Endothelial cell of umbilical vein (primary cell): ENCODE data around the gene NTNG1. TPM values are rescaled to one million over a fixed set of nuclear protein-coding genes. Genes with fewer than 3 reads are reported as not detected.

ENCODE experiments used
- BruUV-seq: library from RNA; stranded (reverse); fragments of 400-500 nt; replicated peaks from 2 replicates; lab custom pipeline; 2021; lab: Mats Ljungman, UMichigan
- CTCF ChIA-PET: fragments of 300-600, 350-600 bp; sonication (Branson Sonifier 250); formaldehyde crosslinking; loops from one replicate; lab custom pipeline; 2021; ENCODE audit warnings: antibody characterized with exemption, inconsistent platforms; lab: Charles Lee
- POLR2A ChIA-PET: fragments of 300-600, 350-600 bp; sonication (Branson Sonifier 250); formaldehyde crosslinking; loops from one replicate; lab custom pipeline; 2021; ENCODE audit warnings: antibody characterized with exemption, inconsistent platforms; lab: Charles Lee
- DNase-seq: peaks from one replicate; pipeline ENCODE4 v3.0.0-alpha.2; 2011; ENCODE audit warnings: low read depth, low spot score
- FAIRE-seq: peaks from 2 replicates; lab custom pipeline; 2011; peaks lifted over from hg19 to GRCh38; lab: Jason Lieb, UNC
- H2AFZ ChIP-seq: 2 replicates; pipeline ENCODE4 v1.6.0; 2012; ENCODE audit warnings: low read depth, low read length, control low read depth, inconsistent platforms
- H3K27ac ChIP-seq: 2 replicates; pipeline ENCODE4 v1.5.1; 2011; ENCODE audit warnings: low read depth, mild to moderate bottlenecking, control low read depth, low read length, moderate library complexity; ENCODE audit not compliant: insufficient read depth
- H3K27me3 ChIP-seq, 2 experiments: 2 replicates each; pipeline versions ENCODE4 v1.6.0 to v1.6.1; 2011; ENCODE audit warnings: low read length in 2 of 2, mixed read lengths in 1 of 2; ENCODE audit not compliant: control insufficient read depth in 2 of 2, insufficient read depth in 2 of 2
- H3K36me3 ChIP-seq, 2 experiments: 2 replicates in 1 of 2; 3 replicates in 1 of 2; pipeline ENCODE4 v1.5.1; 2011; ENCODE audit warnings: low read length in 2 of 2, mild to moderate bottlenecking in 1 of 2, moderate library complexity in 1 of 2; ENCODE audit not compliant: control insufficient read depth in 2 of 2, insufficient read depth in 2 of 2; ENCODE audit errors: extremely low read depth in 1 of 2
- H3K4me1 ChIP-seq: 3 replicates; pipeline ENCODE4 v1.5.1; 2011; ENCODE audit warnings: mild to moderate bottlenecking, low read length; ENCODE audit not compliant: control insufficient read depth, insufficient read depth; ENCODE audit errors: extremely low read depth
- H3K4me2 ChIP-seq: 2 replicates; pipeline ENCODE4 v1.6.1; 2011; ENCODE audit warnings: low read length, control low read depth, mixed read lengths; ENCODE audit not compliant: insufficient read depth
- H3K4me3 ChIP-seq, 3 experiments: fragments of 200-600 bp in 1 of 3; sonication (generic), shearing (Covaris generic) in 1 of 3; replicated peaks in 1 of 3; 2 replicates each; pipeline ENCODE4 v1.5.1; 2011 to 2016; ENCODE audit warnings: control low read depth in 3 of 3, low read length in 3 of 3, mild to moderate bottlenecking in 2 of 3, inconsistent platforms in 1 of 3, low read depth in 1 of 3, moderate library complexity in 1 of 3; ENCODE audit not compliant: insufficient read depth in 1 of 3
- H3K79me2 ChIP-seq: 2 replicates; pipeline ENCODE4 v1.6.0; 2012; ENCODE audit warnings: low read length, inconsistent platforms; ENCODE audit not compliant: control insufficient read depth, insufficient read depth
- H3K9ac ChIP-seq: replicated peaks from 2 replicates; pipeline ENCODE3; 2011; ENCODE audit warnings: low read length, control low read depth; ENCODE audit not compliant: insufficient read depth; ENCODE audit errors: extremely low read depth
- H3K9me1 ChIP-seq: replicated peaks from 3 replicates; pipeline ENCODE4 v1.6.0; 2011; ENCODE audit warnings: mild to moderate bottlenecking, low read length; ENCODE audit not compliant: control insufficient read depth, insufficient read depth; ENCODE audit errors: extremely low read depth
- H3K9me3 ChIP-seq: replicated peaks from 2 replicates; pipeline ENCODE4 v1.5.1; 2012; ENCODE audit warnings: low read length, inconsistent platforms; ENCODE audit not compliant: control insufficient read depth, insufficient read depth
- H4K20me1 ChIP-seq: replicated peaks from 2 replicates; pipeline ENCODE3; 2011; ENCODE audit warnings: mild to moderate bottlenecking, low read length; ENCODE audit not compliant: control insufficient read depth, insufficient read depth; ENCODE audit errors: extremely low read depth
- EZH2 ChIP-seq: IDR thresholded peaks from 2 replicates; pipeline ENCODE4 v1.6.1; 2012; ENCODE audit warnings: borderline replicate concordance, low read depth, mild to moderate bottlenecking, moderate library complexity, low read length, inconsistent platforms; ENCODE audit not compliant: severe bottlenecking
- FOS ChIP-seq: IDR thresholded peaks from 2 replicates; pipeline ENCODE4 v1.6.1; 2011; ENCODE audit warnings: mild to moderate bottlenecking, low read length, moderate library complexity, borderline replicate concordance; ENCODE audit not compliant: insufficient read depth
- GATA2 ChIP-seq: IDR thresholded peaks from 2 replicates; pipeline ENCODE4 v1.7.0; 2011; ENCODE audit warnings: low read depth, mild to moderate bottlenecking, moderate library complexity, mixed read lengths, low read length; ENCODE audit not compliant: insufficient read length, insufficient read depth
- JUN ChIP-seq: IDR thresholded peaks from 2 replicates; pipeline ENCODE4 v1.6.1; 2011; ENCODE audit warnings: borderline replicate concordance, low read depth; ENCODE audit not compliant: insufficient read length, insufficient read depth
- MAX ChIP-seq: IDR thresholded peaks from 2 replicates; pipeline ENCODE4 v1.6.1; 2011; ENCODE audit not compliant: insufficient read depth, insufficient read length
- MYC ChIP-seq: IDR thresholded peaks from one replicate; pipeline ENCODE4 v1.6.1; 2011; ENCODE audit warnings: mild to moderate bottlenecking, low read depth, low read length
- POLR2A ChIP-seq: IDR thresholded peaks from 2 replicates; pipeline ENCODE4 v1.6.1; 2012; ENCODE audit warnings: low read depth, mild to moderate bottlenecking, control low read depth, low read length
- POLR2AphosphoS5 ChIP-seq: IDR thresholded peaks from 2 replicates; pipeline ENCODE4 v1.6.1; 2012; ENCODE audit warnings: low read depth, mild to moderate bottlenecking, control low read depth, low read length, moderate library complexity; ENCODE audit not compliant: insufficient read depth
- dilution Hi-C: fragments of 300-500 bp; cut with MboI; formaldehyde crosslinking; loops from one replicate; pipeline ENCODE4 v1.15.0; 2019; ENCODE audit warnings: low sequenced_read_pairs; ENCODE audit not compliant: extremely low pct_ligation_motif_present
- intact Hi-C: fragments of 100-400 bp; cut with micrococcal nuclease; formaldehyde crosslinking; loops from one replicate; pipeline ENCODE4 v1.10.0; 2022
- polyA plus RNA-seq, 4 experiments: library from polyadenylated mRNA; depleted of rRNA in 3 of 4; stranded (reverse) in 3 of 4; unstranded in 1 of 4; fragments of >200 nt; gene quantifications; 2 replicates each; pipeline versions ENCODE4 v1.2.1 to v1.2.3, GENCODE V29; 2011 to 2012; ENCODE audit warnings: missing spikeins in 1 of 4
- total RNA-seq: library from RNA; stranded (reverse); gene quantifications from 2 replicates; pipeline ENCODE4 v1.2.3, GENCODE V29; 2021

Gene NTNG1
- total and polyA plus RNA-seq, 2 donors (not counting 3 experiments of a cell fraction or from before 2014, with no cell fraction given), result not detected

DNA sequence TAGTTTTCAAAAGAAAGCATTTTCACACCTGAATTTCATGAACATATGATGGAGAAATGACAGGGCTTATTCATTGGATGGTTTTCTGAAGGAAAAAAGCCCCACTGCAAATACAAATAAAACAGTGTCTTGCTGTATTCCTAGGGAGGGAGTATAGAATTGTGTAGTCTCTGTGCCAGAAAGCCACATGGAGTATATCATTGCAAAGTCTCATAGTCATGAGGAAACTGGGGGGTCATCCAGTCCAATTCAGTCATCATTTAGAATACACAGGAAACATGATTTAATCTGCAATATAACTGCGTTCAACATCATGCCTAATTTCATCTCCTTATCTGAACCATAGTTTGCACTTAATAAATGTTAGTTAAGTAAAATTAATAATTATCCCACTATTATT, 222.3 kb downstream of the NTNG1 start:
- ChIA-PET POLR2A (no interaction called here), CTCF (no interaction called here)
- no peaks in the 10 kb centered on the region for H4K20me1 ChIP-seq
- H3K4me3 ChIP-seq, result no peak overlapping the region
- dilution Hi-C loops (no loop called here), intact Hi-C loops (no loop called here)
- TF ChIP-seq MYC, result no peak
- TF ChIP-seq MAX, result no peak
- no peak for TF ChIP-seq POLR2AphosphoS5
- no peak for TF ChIP-seq POLR2A
- TF ChIP-seq FOS, result no peak
- no peak for TF ChIP-seq GATA2
- no peak for TF ChIP-seq JUN
- no peak for TF ChIP-seq EZH2
- no peak overlapping the region for H2AFZ ChIP-seq
- no peak overlapping the region for H3K27ac ChIP-seq
- no peaks in the 10 kb centered on the region for H3K79me2 ChIP-seq
- FAIRE-seq (no peak), DNase-seq (no peak)
- no peaks in the 10 kb centered on the region for H3K9me3 ChIP-seq
- no peaks in the 10 kb centered on the region for H3K36me3 ChIP-seq
- no peaks in the 10 kb centered on the region for H3K9me1 ChIP-seq
- no peak overlapping the region for H3K4me2 ChIP-seq
- H3K4me1 ChIP-seq, result no peaks in the 10 kb centered on the region
- H3K9ac ChIP-seq, result no peak overlapping the region
- no peaks in the 10 kb centered on the region for H3K27me3 ChIP-seq
- BruUV-seq, result no TSS peak

GRCh38 chr1:107365527-107366240, 224.8 kb downstream of the NTNG1 start:
- FAIRE-seq (no peak), DNase-seq (no peak)
- no peak for TF ChIP-seq POLR2A
- no peak for TF ChIP-seq JUN
- no peak for TF ChIP-seq EZH2
- no peak for TF ChIP-seq GATA2
- no peak for TF ChIP-seq FOS
- no peak for TF ChIP-seq POLR2AphosphoS5
- TF ChIP-seq MAX, result no peak
- TF ChIP-seq MYC, result no peak
- H3K9me3 ChIP-seq, result no peaks in the 10 kb centered on the region
- no peaks in the 10 kb centered on the region for H3K4me1 ChIP-seq
- intact Hi-C loops (no loop called here), dilution Hi-C loops (no loop called here)
- no peak overlapping the region for H2AFZ ChIP-seq
- H3K27ac ChIP-seq, result no peak overlapping the region
- BruUV-seq, result no TSS peak
- H3K4me2 ChIP-seq, result no peak overlapping the region
- H3K79me2 ChIP-seq, result no peaks in the 10 kb centered on the region
- POLR2A ChIA-PET, result no interaction called here
- H3K9me1 ChIP-seq, result no peaks in the 10 kb centered on the region
- H3K36me3 ChIP-seq, result no peaks in the 10 kb centered on the region
- H3K27me3 ChIP-seq, result no peaks in the 10 kb centered on the region
- H3K9ac ChIP-seq, result no peak overlapping the region
- CTCF ChIA-PET, result no interaction called here
- H3K4me3 ChIP-seq, result no peak overlapping the region
- H4K20me1 ChIP-seq, result no peaks in the 10 kb centered on the region
